ENCODE results near the gene GANC.

GANC gene

DNA sequence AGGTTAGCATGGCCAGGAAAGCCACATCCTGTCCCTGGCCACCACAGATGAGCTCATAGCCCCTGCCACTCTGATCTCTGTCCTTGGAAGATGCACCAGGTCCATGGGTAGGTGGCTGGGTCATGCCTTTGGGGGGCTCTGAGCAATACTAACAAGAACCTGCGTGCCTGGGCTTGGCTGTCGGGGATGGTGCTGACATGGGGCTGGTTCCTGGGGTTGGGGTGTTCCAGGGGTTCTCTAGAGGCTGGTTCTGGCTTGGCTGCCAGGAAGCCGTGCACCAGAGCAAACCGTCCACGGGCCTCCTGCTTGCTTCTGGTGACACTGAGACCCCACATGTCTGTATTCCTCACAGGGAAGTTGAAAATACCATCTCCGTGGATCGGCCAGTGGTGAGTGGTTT, 130.4 kb downstream of the GANC start:
- Mint-ChIP-seq H3K36me3 (peaks cover 5% of the 10 kb centered on the region), H3K27ac (no peak overlapping the region), H3K9me3 (no peaks in the 10 kb centered on the region)

DNA sequence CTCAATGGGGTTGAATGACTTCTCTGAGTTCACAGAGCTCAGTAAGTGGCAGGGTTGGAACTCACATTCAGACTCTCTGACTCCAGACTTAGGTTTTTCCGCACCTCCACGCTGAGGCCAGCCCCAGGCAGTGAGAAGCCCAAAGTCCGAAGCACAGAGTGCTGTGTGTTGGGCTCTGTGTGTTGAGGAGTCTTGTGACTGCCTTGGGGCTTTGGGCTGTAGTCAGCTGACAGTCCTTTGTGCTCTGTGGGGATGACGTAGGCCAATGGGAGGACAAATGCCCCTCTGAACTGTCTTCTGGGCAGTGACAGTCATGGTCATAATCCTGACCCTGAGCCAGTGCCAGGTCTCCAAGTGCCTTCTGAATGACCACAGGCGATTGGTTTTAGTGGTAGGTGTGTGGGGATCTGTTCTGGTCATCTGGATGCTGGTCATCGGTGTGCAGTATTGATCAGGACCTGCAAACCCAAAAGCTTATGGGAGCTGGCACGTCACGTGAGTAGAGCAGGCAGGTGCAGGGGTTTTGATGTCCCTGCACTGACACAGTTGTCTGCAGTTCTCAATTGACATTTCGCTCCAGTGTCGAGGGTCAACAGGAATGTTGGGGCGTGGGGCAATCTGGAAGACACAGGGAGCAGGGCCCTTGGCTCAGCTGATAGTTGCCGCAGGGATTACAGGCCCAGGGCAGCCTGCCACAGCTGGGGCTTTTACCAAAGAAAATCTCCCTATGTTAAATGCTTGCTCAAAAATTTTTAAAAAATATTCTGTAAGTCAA, 131.6 kb downstream of the GANC start:
- Mint-ChIP-seq H3K4me3 (no peak overlapping the region), H3K27me3 (no peaks in the 10 kb centered on the region), H3K4me1 (no peaks in the 10 kb centered on the region), H3K36me3 (peaks cover 5% of the 10 kb centered on the region), H3K9me3 (no peaks in the 10 kb centered on the region), H3K27ac (no peak overlapping the region)

More for the DNA sequence above, 130.4 kb downstream of the GANC start:
- no peaks in the 10 kb centered on the region for H3K27me3 Mint-ChIP-seq
- no peaks in the 10 kb centered on the region for H3K4me1 Mint-ChIP-seq
- no peak overlapping the region for H3K4me3 Mint-ChIP-seq

DNA sequence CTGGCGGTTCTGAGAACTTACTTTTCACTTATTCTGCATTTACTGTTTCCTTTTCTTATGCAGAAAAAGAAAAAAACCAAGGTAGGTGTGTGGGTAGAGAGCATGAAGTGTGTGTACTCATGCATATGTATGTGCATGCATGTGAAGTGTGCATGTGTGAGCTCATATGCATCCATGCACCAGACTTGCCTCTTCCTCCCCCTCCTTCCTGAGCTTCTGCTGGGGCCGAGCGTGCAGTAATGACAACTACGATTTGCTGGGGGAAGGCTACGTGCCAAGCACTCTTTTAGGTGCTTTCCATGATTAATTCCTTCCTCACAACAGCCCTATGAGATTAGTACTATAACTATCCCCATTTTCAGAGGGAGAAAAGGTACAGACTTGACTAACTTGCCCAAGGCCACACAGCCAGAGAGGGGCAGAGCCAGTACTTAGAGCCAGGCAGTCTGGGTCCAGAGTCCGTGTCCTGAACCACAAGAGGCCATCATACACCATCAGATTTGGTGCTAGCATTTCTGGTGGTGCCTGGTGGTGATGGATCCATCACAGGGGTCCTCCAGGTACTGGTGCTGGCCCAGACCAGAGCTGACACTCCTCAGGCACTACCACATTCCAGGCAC, 133.0 kb downstream of the GANC start:
- Mint-ChIP-seq H3K9me3 (no peaks in the 10 kb centered on the region), H3K4me3 (no peak overlapping the region), H3K4me1 (no peaks in the 10 kb centered on the region), H3K27ac (no peak overlapping the region), H3K27me3 (no peaks in the 10 kb centered on the region), H3K36me3 (peaks cover 5% of the 10 kb centered on the region)

All from activated naive CD4-positive, alpha-beta T cell treated with anti-CD3 and anti-CD28 coated beads, Interleukin-2, amount 50 U/mL, for 24 hours (primary cell).